ENCODE data around the gene RGSL1.

The RGSL1 gene

DNA sequence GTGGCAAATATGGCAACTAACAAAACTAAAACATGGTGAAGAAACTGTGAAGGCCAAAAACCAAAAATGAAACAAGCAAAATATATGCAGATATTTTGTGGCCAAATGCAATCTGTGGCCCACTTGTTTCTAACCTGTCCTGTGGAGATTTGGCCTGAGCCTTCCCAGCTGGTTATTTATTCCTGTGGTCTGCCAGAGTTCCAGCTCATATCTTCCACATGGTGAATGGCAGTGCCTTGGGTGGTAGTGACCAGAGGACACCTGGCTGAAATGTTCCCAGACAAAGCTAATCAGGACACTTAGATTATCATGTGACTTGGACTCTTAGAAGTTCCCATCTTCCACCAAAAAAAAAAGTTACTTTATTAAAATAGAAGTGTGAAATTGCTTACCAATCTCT lies 99.4 kb downstream of the RGSL1 start:
- Mint-ChIP-seq H3K4me3 (no peak overlapping the region), H3K27ac (no peak overlapping the region), H3K36me3 (ENCODE audit: low read depth) (no peaks in the 10 kb centered on the region), H3K4me1 (ENCODE audit: low read depth) (no peaks in the 10 kb centered on the region), H3K27me3 (peaks cover 24% of the 10 kb centered on the region), H3K9me3 (peaks cover 5% of the 10 kb centered on the region)
- DNase-seq: no peak

DNA sequence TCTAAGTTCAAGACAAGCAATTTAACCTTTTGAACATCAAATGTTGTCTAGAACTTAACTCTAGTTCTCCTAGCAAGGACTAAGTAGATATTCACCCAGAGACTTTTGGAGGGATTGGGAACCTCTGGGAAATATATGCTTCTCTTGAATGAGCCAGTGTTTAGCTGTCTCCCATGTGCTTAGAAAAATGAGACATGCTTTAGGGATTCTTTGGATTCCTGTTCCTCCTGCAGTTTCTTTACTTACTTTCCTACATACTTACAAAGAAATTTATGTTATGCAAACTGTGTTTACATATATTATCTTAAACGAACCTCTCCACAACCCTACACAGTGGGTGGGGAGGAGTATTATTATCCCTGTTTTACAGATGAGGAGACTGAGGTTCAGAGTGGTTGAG lies 99.9 kb downstream of the RGSL1 start:
- H3K4me3 Mint-ChIP-seq: no peak overlapping the region
- H3K36me3 Mint-ChIP-seq (ENCODE audit: low read depth): no peaks in the 10 kb centered on the region
- no peak for DNase-seq
- H3K9me3 Mint-ChIP-seq: peaks cover 5% of the 10 kb centered on the region
- H3K4me1 Mint-ChIP-seq (ENCODE audit: low read depth): no peaks in the 10 kb centered on the region
- peaks cover 23% of the 10 kb centered on the region for H3K27me3 Mint-ChIP-seq
- no peak overlapping the region for H3K27ac Mint-ChIP-seq

- no peaks in the 10 kb centered on the region for H3K36me3 Mint-ChIP-seq (ENCODE audit: low read depth)
- no peak overlapping the region for H3K27ac Mint-ChIP-seq
- DNase-seq: no peak
Observed at GRCh38 chr1:182552527-182552926, 102.6 kb downstream of the RGSL1 start.

DNA sequence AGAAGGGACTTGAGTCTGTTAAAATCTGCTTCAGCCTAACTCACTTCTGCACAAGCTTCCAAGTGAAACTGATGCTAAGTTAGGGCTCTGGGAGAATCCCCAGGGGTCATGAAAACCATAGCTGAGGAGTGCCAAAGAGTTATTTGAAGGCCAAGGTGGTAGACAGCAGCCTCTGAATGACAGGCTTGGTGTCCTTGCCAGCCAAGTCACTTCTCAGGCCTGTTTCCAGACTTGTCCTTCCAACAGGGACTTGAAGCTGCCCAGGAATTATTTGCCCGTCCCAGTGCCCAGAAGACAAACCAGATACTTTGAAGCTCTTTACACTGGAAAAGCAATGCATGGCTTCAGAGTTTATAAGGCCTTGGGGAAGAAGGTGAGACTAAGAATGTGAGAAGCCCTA lies 105.5 kb downstream of the RGSL1 start:
- H3K27me3 Mint-ChIP-seq: peaks cover 5% of the 10 kb centered on the region
- no peak overlapping the region for H3K4me3 Mint-ChIP-seq
- H3K9me3 Mint-ChIP-seq: peaks cover 5% of the 10 kb centered on the region
- DNase-seq: no peak
- no peaks in the 10 kb centered on the region for H3K36me3 Mint-ChIP-seq (ENCODE audit: low read depth)
- no peaks in the 10 kb centered on the region for H3K4me1 Mint-ChIP-seq (ENCODE audit: low read depth)
- H3K27ac Mint-ChIP-seq: no peak overlapping the region

More at GRCh38 chr1:182552527-182552926, 102.6 kb downstream of the RGSL1 start:
- H3K9me3 Mint-ChIP-seq: peaks cover 5% of the 10 kb centered on the region
- peaks cover 7% of the 10 kb centered on the region for H3K27me3 Mint-ChIP-seq
- H3K4me1 Mint-ChIP-seq (ENCODE audit: low read depth): no peaks in the 10 kb centered on the region
- no peak overlapping the region for H3K4me3 Mint-ChIP-seq

- Mint-ChIP-seq H3K36me3 (ENCODE audit: low read depth) (no peaks in the 10 kb centered on the region), H3K4me3 (no peak overlapping the region), H3K9me3 (peaks cover 5% of the 10 kb centered on the region), H3K27me3 (peaks cover 5% of the 10 kb centered on the region), H3K27ac (no peak overlapping the region), H3K4me1 (ENCODE audit: low read depth) (no peaks in the 10 kb centered on the region)
- DNase-seq: no peak
Observed at GRCh38 chr1:182556279-182556678, 106.3 kb downstream of the RGSL1 start.

GRCh38 chr1:182560392-182560984 lies 110.5 kb downstream of the RGSL1 start:
- Mint-ChIP-seq H3K36me3 (ENCODE audit: low read depth) (no peaks in the 10 kb centered on the region), H3K4me3 (no peak overlapping the region), H3K27ac (no peak overlapping the region), H3K4me1 (ENCODE audit: low read depth) (peaks cover 2% of the 10 kb centered on the region), H3K9me3 (no peaks in the 10 kb centered on the region), H3K27me3 (no peaks in the 10 kb centered on the region)
- DNase-seq: no peak

GRCh38 chr1:182561456-182561855 lies 111.5 kb downstream of the RGSL1 start:
- peaks cover 4% of the 10 kb centered on the region for H3K4me1 Mint-ChIP-seq (ENCODE audit: low read depth)
- DNase-seq: no peak
- H3K36me3 Mint-ChIP-seq (ENCODE audit: low read depth): no peaks in the 10 kb centered on the region
- H3K4me3 Mint-ChIP-seq: no peak overlapping the region
- no peaks in the 10 kb centered on the region for H3K27me3 Mint-ChIP-seq
- H3K9me3 Mint-ChIP-seq: no peaks in the 10 kb centered on the region
- H3K27ac Mint-ChIP-seq: no peak overlapping the region

DNA sequence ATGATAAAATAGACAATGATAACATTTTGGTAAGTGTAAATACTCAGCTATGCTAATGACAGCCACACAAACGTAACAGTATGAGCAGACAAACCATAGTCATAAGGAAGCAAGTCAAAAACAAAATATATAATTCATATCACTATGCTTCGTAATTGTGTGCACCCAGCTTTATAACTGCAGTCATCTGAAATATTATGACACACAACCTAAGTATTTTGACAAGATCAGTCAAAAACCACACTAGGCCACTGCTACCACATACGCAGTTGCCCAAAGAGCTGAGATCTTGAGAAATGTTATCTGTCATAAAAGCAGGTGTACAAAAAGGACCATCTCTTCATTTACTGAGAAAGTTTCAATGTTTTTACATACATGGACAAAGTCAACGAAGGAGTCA lies 113.1 kb downstream of the RGSL1 start:
- no peak overlapping the region for H3K4me3 Mint-ChIP-seq
- H3K27ac Mint-ChIP-seq: no peak overlapping the region
- no peaks in the 10 kb centered on the region for H3K27me3 Mint-ChIP-seq
- no peak for DNase-seq
- H3K36me3 Mint-ChIP-seq (ENCODE audit: low read depth): no peaks in the 10 kb centered on the region
- peaks cover 4% of the 10 kb centered on the region for H3K4me1 Mint-ChIP-seq (ENCODE audit: low read depth)
- H3K9me3 Mint-ChIP-seq: no peaks in the 10 kb centered on the region

DNA sequence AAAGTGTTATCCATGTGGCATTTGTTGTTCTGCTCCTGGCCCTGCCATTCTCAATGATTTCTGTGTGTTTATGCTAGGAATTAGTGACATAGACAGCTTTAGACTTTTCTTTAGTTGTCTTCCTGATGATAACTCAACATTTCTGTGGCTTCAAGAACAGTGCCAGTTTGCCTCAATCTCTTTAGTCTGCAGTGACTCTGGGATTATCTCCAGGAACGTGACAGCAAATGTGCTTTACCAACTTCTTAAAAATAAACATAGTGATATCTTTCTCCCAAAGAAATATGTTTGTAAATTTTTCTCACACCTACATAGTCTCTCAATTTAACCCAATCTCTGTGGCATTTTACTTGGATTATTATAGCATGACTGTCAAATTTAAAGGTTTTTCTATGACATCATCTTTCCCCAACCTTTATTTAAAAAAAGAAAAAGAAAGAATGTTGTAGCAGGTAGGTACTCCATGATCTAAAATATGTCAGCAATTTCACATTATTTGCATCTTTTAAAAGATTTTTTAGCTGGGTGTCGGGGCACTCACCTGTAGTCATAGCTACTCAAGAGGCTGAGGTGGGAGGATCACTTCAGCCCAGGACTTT lies 114.6 kb downstream of the RGSL1 start:
- Mint-ChIP-seq H3K36me3 (ENCODE audit: low read depth) (no peaks in the 10 kb centered on the region), H3K9me3 (no peaks in the 10 kb centered on the region), H3K27ac (no peak overlapping the region), H3K4me3 (no peak overlapping the region), H3K4me1 (ENCODE audit: low read depth) (peaks cover 4% of the 10 kb centered on the region), H3K27me3 (no peaks in the 10 kb centered on the region)
- no peak for DNase-seq

DNA sequence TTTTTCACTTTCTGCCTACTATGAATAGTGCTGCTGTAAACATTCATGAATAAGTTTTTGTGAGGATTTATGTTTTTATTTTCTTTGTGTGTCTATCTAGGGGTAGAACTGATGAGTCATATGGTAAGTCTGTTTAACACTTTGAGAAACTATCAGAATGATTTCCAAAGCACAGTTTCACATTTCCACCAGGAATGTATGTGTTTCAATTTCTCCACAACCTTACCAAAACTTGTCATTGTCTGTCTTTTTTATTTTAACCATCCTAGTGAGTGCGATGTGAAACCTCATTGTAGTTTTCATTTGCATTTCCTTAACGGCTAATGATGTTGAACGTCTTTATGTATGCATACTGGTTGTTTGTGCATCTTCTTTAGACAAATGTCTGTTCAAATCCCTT lies 115.6 kb downstream of the RGSL1 start:
- DNase-seq: no peak
- no peaks in the 10 kb centered on the region for H3K9me3 Mint-ChIP-seq
- H3K27me3 Mint-ChIP-seq: no peaks in the 10 kb centered on the region
- no peak overlapping the region for H3K4me3 Mint-ChIP-seq
- peaks cover 4% of the 10 kb centered on the region for H3K4me1 Mint-ChIP-seq (ENCODE audit: low read depth)
- H3K27ac Mint-ChIP-seq: no peak overlapping the region
- no peaks in the 10 kb centered on the region for H3K36me3 Mint-ChIP-seq (ENCODE audit: low read depth)

- no peaks in the 10 kb centered on the region for H3K27me3 Mint-ChIP-seq
- H3K9me3 Mint-ChIP-seq: no peaks in the 10 kb centered on the region
- H3K36me3 Mint-ChIP-seq (ENCODE audit: low read depth): peaks cover 4% of the 10 kb centered on the region
- DNase-seq: no peak
- no peak overlapping the region for H3K27ac Mint-ChIP-seq
- H3K4me1 Mint-ChIP-seq (ENCODE audit: low read depth): peaks cover 4% of the 10 kb centered on the region
- no peak overlapping the region for H3K4me3 Mint-ChIP-seq
Observed at GRCh38 chr1:182567629-182568028, 117.7 kb downstream of the RGSL1 start.

DNA sequence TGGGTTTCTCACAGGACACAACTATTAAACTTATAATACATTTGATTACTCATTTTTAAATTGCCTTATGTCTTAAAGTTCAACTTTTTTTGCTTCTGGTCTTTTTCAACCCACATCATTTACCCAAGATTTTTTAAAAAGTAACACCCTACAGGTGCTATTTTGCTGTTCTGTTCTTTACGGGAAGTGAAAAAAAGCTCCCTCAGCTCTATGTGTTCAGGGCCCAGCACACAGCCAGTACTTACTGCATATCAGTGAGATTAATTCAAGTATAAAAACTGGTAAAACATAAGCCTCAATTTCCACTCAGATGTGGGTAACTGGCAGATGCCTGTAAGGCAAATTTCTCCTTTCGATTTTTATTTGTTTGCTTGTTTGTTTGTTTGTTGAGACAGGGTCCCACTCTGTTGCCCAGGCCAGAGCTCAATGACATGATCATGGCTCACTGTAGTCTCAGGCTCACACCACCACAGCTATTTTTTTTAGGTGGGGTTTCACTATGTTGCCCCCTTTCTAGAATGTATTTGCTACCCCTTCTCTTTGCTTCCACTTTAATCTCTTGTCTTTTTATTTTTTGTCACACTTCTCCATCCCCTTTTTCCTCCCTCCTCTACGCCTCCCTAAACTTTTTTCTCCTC lies 118.8 kb downstream of the RGSL1 start:
- Mint-ChIP-seq H3K9me3 (no peaks in the 10 kb centered on the region), H3K4me1 (ENCODE audit: low read depth) (peaks cover 4% of the 10 kb centered on the region), H3K36me3 (ENCODE audit: low read depth) (peaks cover 14% of the 10 kb centered on the region), H3K27me3 (no peaks in the 10 kb centered on the region), H3K4me3 (no peak overlapping the region), H3K27ac (no peak overlapping the region)
- no peak for DNase-seq

DNA sequence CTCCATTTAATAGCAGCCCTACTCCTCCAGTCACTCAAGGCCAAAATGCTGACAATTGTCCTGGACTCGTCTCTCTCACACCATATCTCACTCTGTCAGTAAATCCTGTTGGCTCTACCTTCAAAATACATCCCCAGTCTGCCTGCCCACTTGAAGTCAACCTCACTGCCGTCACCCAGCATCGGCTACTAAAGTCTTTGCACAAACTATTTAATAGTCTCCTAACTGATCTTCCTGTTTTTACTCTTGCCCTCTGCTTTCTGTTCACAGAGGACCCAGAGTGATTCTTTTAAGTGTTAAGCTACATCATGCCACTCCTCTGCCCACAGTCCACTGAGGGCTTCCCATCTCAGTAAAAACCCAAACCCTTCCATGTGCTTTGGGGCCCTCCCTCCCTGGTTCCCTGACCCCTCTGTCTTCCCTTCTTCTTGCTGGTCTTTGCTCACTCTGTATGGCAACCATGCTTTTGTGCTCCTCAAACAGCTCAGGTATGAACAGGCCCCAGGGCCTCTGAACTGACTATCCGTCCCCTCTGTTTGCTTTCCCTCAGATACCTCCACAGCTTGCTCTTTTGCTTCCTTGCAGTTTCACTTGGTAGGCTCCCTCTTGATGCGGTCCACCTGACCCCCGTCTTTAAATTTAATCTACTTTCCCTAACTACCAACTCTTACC lies 120.1 kb downstream of the RGSL1 start:
- H3K36me3 Mint-ChIP-seq (ENCODE audit: low read depth): peaks cover 24% of the 10 kb centered on the region

GRCh38 chr1:182570611-182570970 lies 120.6 kb downstream of the RGSL1 start:
- no peak for DNase-seq
- no peaks in the 10 kb centered on the region for H3K27me3 Mint-ChIP-seq
- no peak overlapping the region for H3K27ac Mint-ChIP-seq
- H3K4me3 Mint-ChIP-seq: no peak overlapping the region
- H3K36me3 Mint-ChIP-seq (ENCODE audit: low read depth): peaks cover 29% of the 10 kb centered on the region
- peaks cover 1% of the 10 kb centered on the region for H3K4me1 Mint-ChIP-seq (ENCODE audit: low read depth)
- no peaks in the 10 kb centered on the region for H3K9me3 Mint-ChIP-seq

More for the DNA sequence above, 120.1 kb downstream of the RGSL1 start:
- H3K4me3 Mint-ChIP-seq: no peak overlapping the region
- peaks cover 4% of the 10 kb centered on the region for H3K4me1 Mint-ChIP-seq (ENCODE audit: low read depth)
- no peak overlapping the region for H3K27ac Mint-ChIP-seq
- no peak for DNase-seq
- H3K9me3 Mint-ChIP-seq: no peaks in the 10 kb centered on the region
- no peaks in the 10 kb centered on the region for H3K27me3 Mint-ChIP-seq

DNA sequence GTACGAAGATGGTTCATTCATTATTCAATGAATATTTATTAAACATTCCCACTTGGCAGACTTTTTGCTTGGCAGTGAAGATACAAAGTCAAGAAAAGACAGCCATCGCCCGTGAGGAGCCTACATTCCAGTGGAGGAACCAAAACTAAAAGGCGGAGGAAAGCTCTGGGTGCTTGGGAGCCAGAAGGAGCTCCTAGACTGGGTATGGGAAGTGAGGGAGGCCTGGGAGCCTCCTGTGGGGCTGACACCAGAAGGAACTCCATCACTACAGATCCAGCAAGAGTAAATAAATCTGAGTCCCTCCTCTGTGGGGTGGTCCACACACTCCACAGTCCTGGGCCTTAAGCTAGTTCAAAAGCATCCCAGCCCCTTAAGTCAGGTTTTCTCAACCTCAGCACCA lies 124.2 kb downstream of the RGSL1 start:
- Mint-ChIP-seq H3K27me3 (no peaks in the 10 kb centered on the region), H3K9me3 (no peaks in the 10 kb centered on the region), H3K4me3 (no peak overlapping the region), H3K4me1 (ENCODE audit: low read depth) (peaks cover 4% of the 10 kb centered on the region), H3K27ac (no peak overlapping the region), H3K36me3 (ENCODE audit: low read depth) (peaks cover 53% of the 10 kb centered on the region)
- DNase-seq: no peak

Data from activated T-cell treated with anti-CD3 and anti-CD28 coated beads, Interleukin-2, amount 50 U/mL, for 24 hours (primary cell).